Sigmoid colon (tissue), 7 donors: Measurements from ENCODE around the gene TDO2. TPM values are rescaled to one million over a fixed set of nuclear protein-coding genes. Genes with fewer than 3 reads are reported as not detected.
"Not testable (repeated sequence)": the region's sequence is repeated elsewhere in the genome, so short reads cannot be mapped to it uniquely, and the experiment has no call there.

Experiments used
- DNase-seq: peaks from one replicate; pipeline ENCODE4 v3.0.0-alpha.2; 2019
- H3K27ac ChIP-seq, 4 donors: fragments of 200-600 bp; sonication (generic); one replicate each; pipeline ENCODE4 v1.5.1; 2016 to 2019; ENCODE audit warnings: mild to moderate bottlenecking in 1 of 4
- H3K27me3 ChIP-seq, 3 donors: fragments of 200-600 bp; sonication (generic); one replicate each; pipeline ENCODE4 v1.5.1; 2019; ENCODE audit warnings: mild to moderate bottlenecking in 1 of 3
- H3K36me3 ChIP-seq, 4 donors: fragments of 200-600 bp; sonication (generic); one replicate each; pipeline ENCODE4 v1.5.1; 2016 to 2019
- H3K4me1 ChIP-seq, 4 donors: fragments of 200-600 bp; sonication (generic); one replicate each; pipeline ENCODE4 v1.5.1; 2017 to 2019
- H3K4me3 ChIP-seq, 4 donors: fragments of 200-600 bp; sonication (generic); one replicate each; pipeline ENCODE4 v1.5.1; 2017 to 2019; ENCODE audit warnings: mild to moderate bottlenecking in 2 of 4, moderate library complexity in 1 of 4
- H3K9me3 ChIP-seq, 4 donors: fragments of 200-600 bp in 3 of 4; sonication (generic) in 3 of 4; one replicate each; pipeline versions ENCODE4 v1.5.1 to v1.6.1; 2013 to 2019
- EP300 ChIP-seq, 4 donors: sonication (generic); formaldehyde crosslinking; IDR thresholded peaks; one replicate each; pipeline ENCODE4 v1.6.1; 2017; ENCODE audit warnings: antibody characterized with exemption in 4 of 4
- POLR2A ChIP-seq, 2 donors: fragments of 450-650 bp; IDR thresholded peaks; one replicate each; pipeline ENCODE4 v1.6.1; 2016; ENCODE audit warnings: antibody characterized with exemption in 2 of 2, mild to moderate bottlenecking in 2 of 2, moderate library complexity in 2 of 2
- POLR2AphosphoS5 ChIP-seq, 4 donors: sonication (generic); formaldehyde crosslinking; IDR thresholded peaks; one replicate each; pipeline ENCODE4 v1.6.1; 2017; ENCODE audit warnings: antibody characterized with exemption in 4 of 4
- WGBS, 2 donors: extraction: QIAGEN DNeasy Blood & Tissue Kit; methylation state at CpG; one replicate each; pipeline ENCODE4 v1.1.7; 2013; 5-methylcytosine and 5-hydroxymethylcytosine counted together
- intact Hi-C: fragments of 100-400 bp; cut with DNase I; formaldehyde crosslinking; loops from one replicate; pipeline ENCODE4 v1.15.1; 2023
- polyA plus RNA-seq, 3 donors: library from polyadenylated mRNA; stranded (reverse); fragments of 200-250 nt; gene quantifications; one replicate each; pipeline ENCODE4 v1.2.3, GENCODE V29; 2013
- total RNA-seq, 4 donors: library from RNA; depleted of rRNA; stranded (reverse); fragments of >200 nt; gene quantifications; one replicate each; pipeline ENCODE4 v1.1.0, GENCODE V29; 2016
- TF ChIP-seq, protein P1 (sequence below), 4 experiments: fragments of 450-650 bp in 3 of 4; fragments of 200-600 bp in 1 of 4; IDR thresholded peaks; one replicate each; pipeline ENCODE4 v1.5.1; 2016 to 2019; ENCODE audit warnings: antibody characterized with exemption in 4 of 4, mild to moderate bottlenecking in 3 of 4, moderate library complexity in 2 of 4
- donor health status: healthy with polysubstance abuse.
- donor health status: Bipolar disorder and iron deficiency.
- donor health status: healthy.

TDO2 gene
- total and polyA plus RNA-seq, 7 donors = 0.36 to 5.4 (median 0.49) TPM; not detected in 4

DNA sequence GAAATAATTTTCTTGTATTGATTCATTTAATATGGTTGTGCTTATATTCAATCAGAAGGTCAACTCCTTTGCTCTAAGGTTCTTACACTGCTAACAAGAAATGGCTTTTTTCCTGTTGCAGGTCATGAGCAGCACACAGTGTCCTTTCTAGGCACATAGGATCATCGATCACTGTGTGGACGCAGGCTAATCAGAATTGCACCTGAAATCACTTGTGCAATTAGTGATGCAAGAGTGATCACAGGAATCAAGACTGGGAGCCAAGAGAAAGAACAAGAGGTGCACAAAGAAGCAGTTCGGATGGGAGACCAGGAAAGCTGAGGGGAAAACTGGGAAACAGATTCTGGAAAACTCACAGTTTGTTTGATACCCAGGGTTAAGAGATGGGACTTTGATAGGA lies 21.1 kb downstream of the TDO2 start:
- WGBS, 2 donors = 56 to 60% methylated on average over 3 of the region's 3 CpGs
- intact Hi-C loops = no loop called here
- peaks cover 0 to 46% (median 6%) of the 10 kb centered on the region in 4 donors for H3K36me3 ChIP-seq

DNA sequence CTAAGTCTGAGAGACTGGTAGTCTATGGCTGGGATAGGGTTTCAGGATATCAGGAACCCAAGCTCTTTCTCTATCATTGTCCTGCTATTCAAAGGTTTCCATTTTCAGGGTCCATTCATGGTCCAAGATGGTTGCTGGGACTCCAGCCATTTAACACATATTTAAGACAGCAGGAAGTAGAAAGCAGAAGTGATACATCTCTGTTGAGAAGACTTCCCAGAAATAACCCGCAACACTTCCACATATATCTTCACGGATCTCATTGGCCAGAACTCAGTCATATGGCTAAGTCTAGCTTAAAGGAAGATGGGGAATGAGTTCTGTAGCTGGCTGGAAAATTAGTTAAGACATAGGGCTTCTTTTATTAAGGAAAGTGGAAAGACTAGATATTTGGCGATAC lies 26.3 kb downstream of the TDO2 start:
- WGBS, 2 donors = 94 to 95% methylated on average over 3 of the region's 3 CpGs
- DNase-seq = no peak
- no peaks in the 10 kb centered on the region for H3K27me3 ChIP-seq
- intact Hi-C loops = no loop called here
- peaks cover 0 to 40% (median 4%) of the 10 kb centered on the region in 4 donors for H3K36me3 ChIP-seq
- H3K27ac ChIP-seq = no peak overlapping the region
- no peak overlapping the region for H3K4me3 ChIP-seq
- no peaks in the 10 kb centered on the region for H3K4me1 ChIP-seq
- H3K9me3 ChIP-seq = peaks cover 0 to 4% (median 0%) of the 10 kb centered on the region in 4 donors
- TF ChIP-seq POLR2A (IDR thresholded peaks at IDR 0.05) (no peak), EP300 (IDR thresholded peaks at IDR 0.05) (no peak), POLR2AphosphoS5 (IDR thresholded peaks at IDR 0.05) (no peak)
- TF ChIP-seq, protein P1, sequence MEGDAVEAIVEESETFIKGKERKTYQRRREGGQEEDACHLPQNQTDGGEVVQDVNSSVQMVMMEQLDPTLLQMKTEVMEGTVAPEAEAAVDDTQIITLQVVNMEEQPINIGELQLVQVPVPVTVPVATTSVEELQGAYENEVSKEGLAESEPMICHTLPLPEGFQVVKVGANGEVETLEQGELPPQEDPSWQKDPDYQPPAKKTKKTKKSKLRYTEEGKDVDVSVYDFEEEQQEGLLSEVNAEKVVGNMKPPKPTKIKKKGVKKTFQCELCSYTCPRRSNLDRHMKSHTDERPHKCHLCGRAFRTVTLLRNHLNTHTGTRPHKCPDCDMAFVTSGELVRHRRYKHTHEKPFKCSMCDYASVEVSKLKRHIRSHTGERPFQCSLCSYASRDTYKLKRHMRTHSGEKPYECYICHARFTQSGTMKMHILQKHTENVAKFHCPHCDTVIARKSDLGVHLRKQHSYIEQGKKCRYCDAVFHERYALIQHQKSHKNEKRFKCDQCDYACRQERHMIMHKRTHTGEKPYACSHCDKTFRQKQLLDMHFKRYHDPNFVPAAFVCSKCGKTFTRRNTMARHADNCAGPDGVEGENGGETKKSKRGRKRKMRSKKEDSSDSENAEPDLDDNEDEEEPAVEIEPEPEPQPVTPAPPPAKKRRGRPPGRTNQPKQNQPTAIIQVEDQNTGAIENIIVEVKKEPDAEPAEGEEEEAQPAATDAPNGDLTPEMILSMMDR (IDR thresholded peaks at IDR 0.05) = no peak

More for the DNA sequence above, 21.1 kb downstream of the TDO2 start:
- no peak for TF ChIP-seq POLR2AphosphoS5 (IDR thresholded peaks at IDR 0.05)
- no peak for TF ChIP-seq EP300 (IDR thresholded peaks at IDR 0.05)
- TF ChIP-seq POLR2A (IDR thresholded peaks at IDR 0.05) = no peak
- TF ChIP-seq, protein P1 (IDR thresholded peaks at IDR 0.05) = no peak
- Histone ChIP-seq H3K27ac (no peak overlapping the region), H3K4me3 (no peak overlapping the region), H3K27me3 (no peaks in the 10 kb centered on the region), H3K4me1 (no peaks in the 10 kb centered on the region), H3K9me3 (peaks cover 0 to 4% (median 0%) of the 10 kb centered on the region in 4 donors)
- no peak for DNase-seq

DNA sequence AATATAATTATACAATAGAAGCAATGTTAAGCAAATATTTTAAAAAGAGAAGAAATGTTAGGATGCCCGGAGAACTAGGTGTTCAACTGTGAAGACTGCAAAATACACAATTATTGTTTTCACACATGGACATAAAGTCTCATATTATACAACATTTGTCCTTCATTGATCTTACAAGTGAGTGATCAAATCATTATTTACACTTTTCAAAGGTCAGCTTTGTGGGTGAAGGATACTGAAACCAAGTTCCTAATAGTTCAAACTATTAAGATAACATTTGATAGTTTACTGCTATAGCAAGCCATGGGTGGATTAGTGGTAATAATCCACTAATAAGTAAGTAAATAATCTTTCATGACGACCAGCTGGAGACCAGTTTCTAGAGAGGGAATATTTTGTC lies 26.8 kb downstream of the TDO2 start:
- intact Hi-C loops = no loop called here
- Histone ChIP-seq H3K27me3 (no peaks in the 10 kb centered on the region), H3K4me1 (no peaks in the 10 kb centered on the region), H3K4me3 (no peak overlapping the region), H3K9me3 (peaks cover 0 to 4% (median 0%) of the 10 kb centered on the region in 4 donors), H3K36me3 (peaks cover 0 to 35% (median 4%) of the 10 kb centered on the region in 4 donors), H3K27ac (no peak overlapping the region)
- no peak for TF ChIP-seq POLR2AphosphoS5 (IDR thresholded peaks at IDR 0.05)
- TF ChIP-seq EP300 (IDR thresholded peaks at IDR 0.05) = no peak
- TF ChIP-seq, protein P1 (IDR thresholded peaks at IDR 0.05) = no peak
- TF ChIP-seq POLR2A (IDR thresholded peaks at IDR 0.05) = no peak
- WGBS, 2 donors = 91% methylated on average over 2 of the region's 2 CpGs
- DNase-seq = no peak

DNA sequence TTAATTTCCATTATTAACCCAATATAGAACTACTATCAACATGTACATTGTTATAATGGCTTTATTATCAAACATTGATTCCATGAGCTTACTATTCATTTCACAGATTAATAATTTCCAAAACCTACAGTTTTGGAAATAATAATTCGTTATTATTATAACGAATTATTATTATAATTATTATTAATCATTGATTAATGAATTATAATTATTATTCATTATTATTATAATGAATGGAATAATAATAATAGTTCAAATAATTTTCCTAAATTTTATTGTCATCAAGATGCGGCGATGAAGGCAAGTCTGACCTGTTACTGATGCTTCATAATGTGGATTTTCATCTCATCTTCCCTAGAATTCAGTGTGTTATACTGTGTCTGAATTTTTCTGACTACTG lies 28.1 kb downstream of the TDO2 start:
- no peak overlapping the region for H3K27ac ChIP-seq
- H3K4me3 ChIP-seq = no peak overlapping the region
- H3K9me3 ChIP-seq = peaks cover 0 to 4% (median 0%) of the 10 kb centered on the region in 4 donors
- 90 to 94% methylated on average over 4 of the region's 4 CpGs for WGBS, 2 donors
- no peak for TF ChIP-seq POLR2A (IDR thresholded peaks at IDR 0.05)
- no peak for TF ChIP-seq POLR2AphosphoS5 (IDR thresholded peaks at IDR 0.05)
- TF ChIP-seq EP300 (IDR thresholded peaks at IDR 0.05) = no peak
- TF ChIP-seq, protein P1 (IDR thresholded peaks at IDR 0.05) = no peak
- intact Hi-C loops = no loop called here
- H3K27me3 ChIP-seq = no peaks in the 10 kb centered on the region
- no peaks in the 10 kb centered on the region for H3K4me1 ChIP-seq
- peaks cover 0 to 24% (median 4%) of the 10 kb centered on the region in 4 donors for H3K36me3 ChIP-seq
- no peak for DNase-seq

DNA sequence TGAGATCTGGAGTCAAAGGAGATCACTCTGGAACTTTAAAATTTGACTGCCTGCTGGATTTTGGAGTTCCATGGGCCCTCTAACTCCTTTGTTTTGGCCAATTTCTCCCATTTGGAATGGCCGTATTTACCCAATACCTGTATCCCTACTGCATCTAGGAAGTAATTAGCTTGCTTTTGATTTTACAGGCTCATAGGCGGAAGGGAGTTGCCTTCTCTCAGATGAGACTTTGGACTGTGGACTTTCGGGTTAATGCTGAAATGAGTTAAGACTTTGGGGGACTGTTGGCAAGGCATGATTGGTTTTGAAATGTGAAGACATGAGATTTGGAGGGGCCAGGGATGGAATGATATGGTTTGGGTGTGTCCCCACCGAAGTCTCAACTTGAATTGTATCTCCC lies 31.1 kb downstream of the TDO2 start:
- WGBS, 2 donors = 53 to 86% methylated on average over 4 of the region's 4 CpGs
- intact Hi-C loops, H3K4me3 ChIP-seq, DNase-seq, H3K27me3 ChIP-seq, H3K9me3 ChIP-seq, H3K27ac ChIP-seq, H3K4me1 ChIP-seq: not testable (repeated sequence)
- H3K36me3 ChIP-seq = peaks cover 0 to 31% (median under 1%) of the 10 kb centered on the region in 4 donors
